ENCODE results near the gene EDEM3.

DNA sequence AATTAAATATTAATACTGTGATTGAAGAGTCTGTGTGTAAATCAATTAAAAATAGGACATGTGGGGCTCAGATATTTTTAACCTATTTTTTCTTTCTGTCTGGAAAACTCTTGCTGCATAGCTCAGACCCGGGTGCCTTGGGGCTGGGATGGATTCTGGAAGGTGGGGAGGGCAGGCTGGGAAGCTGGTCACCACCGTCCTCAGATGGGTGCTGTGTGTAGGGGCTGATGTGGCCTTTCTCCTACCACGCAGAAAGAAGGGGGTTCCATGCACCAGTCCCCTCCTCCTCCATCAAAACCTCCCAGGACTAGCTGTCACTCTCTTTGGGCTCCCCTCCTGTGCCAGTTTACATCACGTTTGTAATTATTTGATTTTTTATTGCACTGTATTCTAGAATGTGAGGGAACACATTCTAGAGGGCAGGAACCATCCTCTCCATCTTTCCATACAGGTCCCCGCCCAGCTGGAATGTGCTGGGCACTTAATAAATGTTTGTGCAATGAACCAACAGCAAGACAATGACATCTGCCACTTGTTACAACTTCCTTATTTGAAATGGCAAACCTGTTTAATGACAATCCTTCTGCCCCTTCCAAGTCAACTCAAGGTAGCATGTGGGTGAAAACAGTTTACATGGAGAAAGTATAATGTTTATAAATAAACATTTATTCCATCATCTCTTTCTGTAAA is 104.3 kb downstream of the EDEM3 start:
- TF ChIP-seq, protein P1, sequence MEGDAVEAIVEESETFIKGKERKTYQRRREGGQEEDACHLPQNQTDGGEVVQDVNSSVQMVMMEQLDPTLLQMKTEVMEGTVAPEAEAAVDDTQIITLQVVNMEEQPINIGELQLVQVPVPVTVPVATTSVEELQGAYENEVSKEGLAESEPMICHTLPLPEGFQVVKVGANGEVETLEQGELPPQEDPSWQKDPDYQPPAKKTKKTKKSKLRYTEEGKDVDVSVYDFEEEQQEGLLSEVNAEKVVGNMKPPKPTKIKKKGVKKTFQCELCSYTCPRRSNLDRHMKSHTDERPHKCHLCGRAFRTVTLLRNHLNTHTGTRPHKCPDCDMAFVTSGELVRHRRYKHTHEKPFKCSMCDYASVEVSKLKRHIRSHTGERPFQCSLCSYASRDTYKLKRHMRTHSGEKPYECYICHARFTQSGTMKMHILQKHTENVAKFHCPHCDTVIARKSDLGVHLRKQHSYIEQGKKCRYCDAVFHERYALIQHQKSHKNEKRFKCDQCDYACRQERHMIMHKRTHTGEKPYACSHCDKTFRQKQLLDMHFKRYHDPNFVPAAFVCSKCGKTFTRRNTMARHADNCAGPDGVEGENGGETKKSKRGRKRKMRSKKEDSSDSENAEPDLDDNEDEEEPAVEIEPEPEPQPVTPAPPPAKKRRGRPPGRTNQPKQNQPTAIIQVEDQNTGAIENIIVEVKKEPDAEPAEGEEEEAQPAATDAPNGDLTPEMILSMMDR (IDR thresholded peaks at IDR 0.05; ENCODE audit: low read depth, low read length, missing input control): no peak
- TF ChIP-seq, protein P2, sequence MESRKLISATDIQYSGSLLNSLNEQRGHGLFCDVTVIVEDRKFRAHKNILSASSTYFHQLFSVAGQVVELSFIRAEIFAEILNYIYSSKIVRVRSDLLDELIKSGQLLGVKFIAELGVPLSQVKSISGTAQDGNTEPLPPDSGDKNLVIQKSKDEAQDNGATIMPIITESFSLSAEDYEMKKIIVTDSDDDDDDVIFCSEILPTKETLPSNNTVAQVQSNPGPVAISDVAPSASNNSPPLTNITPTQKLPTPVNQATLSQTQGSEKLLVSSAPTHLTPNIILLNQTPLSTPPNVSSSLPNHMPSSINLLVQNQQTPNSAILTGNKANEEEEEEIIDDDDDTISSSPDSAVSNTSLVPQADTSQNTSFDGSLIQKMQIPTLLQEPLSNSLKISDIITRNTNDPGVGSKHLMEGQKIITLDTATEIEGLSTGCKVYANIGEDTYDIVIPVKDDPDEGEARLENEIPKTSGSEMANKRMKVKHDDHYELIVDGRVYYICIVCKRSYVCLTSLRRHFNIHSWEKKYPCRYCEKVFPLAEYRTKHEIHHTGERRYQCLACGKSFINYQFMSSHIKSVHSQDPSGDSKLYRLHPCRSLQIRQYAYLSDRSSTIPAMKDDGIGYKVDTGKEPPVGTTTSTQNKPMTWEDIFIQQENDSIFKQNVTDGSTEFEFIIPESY (IDR thresholded peaks at IDR 0.05): no peak
- TF ChIP-seq ATF3 (IDR thresholded peaks at IDR 0.05) (no peak), HNF4A (conservative IDR thresholded peaks at IDR 0.05) (no peak), REST (IDR thresholded peaks at IDR 0.05) (no peak), JUND (IDR thresholded peaks at IDR 0.05) (no peak), NR2F2 (IDR thresholded peaks at IDR 0.05) (no peak), TAF1 (conservative IDR thresholded peaks at IDR 0.05) (no peak), SP1 (IDR thresholded peaks at IDR 0.05) (no peak), RAD21 (IDR thresholded peaks at IDR 0.05) (no peak), EGR1 (IDR thresholded peaks at IDR 0.05; ENCODE audit: low read depth in 2 of 2) (no peak)
- TF ChIP-seq, protein P3, sequence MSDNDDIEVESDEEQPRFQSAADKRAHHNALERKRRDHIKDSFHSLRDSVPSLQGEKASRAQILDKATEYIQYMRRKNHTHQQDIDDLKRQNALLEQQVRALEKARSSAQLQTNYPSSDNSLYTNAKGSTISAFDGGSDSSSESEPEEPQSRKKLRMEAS (IDR thresholded peaks at IDR 0.05): no peak

Data from liver (tissue), 3 donors.